Stomach (tissue), 8 donors: ENCODE results near the gene MTCL3.

Experiments
- DNase-seq, 2 donors: peaks; one replicate each; pipeline versions ENCODE4 v3.0.0 to v3.0.0-alpha.2; 2013 to 2019
- H3K27ac ChIP-seq, 5 donors: fragments of 200-600 bp in 4 of 5; sonication (generic) in 4 of 5; one replicate each; pipeline ENCODE4 v1.5.1; 2013 to 2019; ENCODE audit warnings: mild to moderate bottlenecking in 1 of 5, moderate library complexity in 1 of 5
- H3K27me3 ChIP-seq, 3 donors: fragments of 200-600 bp; sonication (generic); one replicate each; pipeline ENCODE4 v1.5.1; 2017 to 2019; ENCODE audit warnings: mixed run types in 1 of 3
- H3K36me3 ChIP-seq, 4 donors: fragments of 200-600 bp; sonication (generic); 1 replicate in 3 of 4; 2 replicates in 1 of 4; pipeline ENCODE4 v1.5.1; 2016 to 2019
- H3K4me1 ChIP-seq, 4 donors: fragments of 200-600 bp; sonication (generic); one replicate each; pipeline ENCODE4 v1.5.1; 2016 to 2019
- H3K4me3 ChIP-seq, 4 donors: fragments of 200-600 bp; sonication (generic) in 3 of 4; one replicate each; pipeline ENCODE4 v1.5.1; 2016 to 2019; ENCODE audit warnings: mild to moderate bottlenecking in 1 of 4
- H3K9me3 ChIP-seq, 4 donors: fragments of 200-600 bp; sonication (generic); one replicate each; pipeline ENCODE4 v1.5.1; 2016 to 2019
- CTCF ChIP-seq, 7 experiments: fragments of 450-650 bp in 4 of 7; fragments of 200-600 bp in 3 of 7; sonication (generic) in 3 of 7; IDR thresholded peaks; one replicate each; pipeline ENCODE4 v1.5.1; 2016 to 2019; ENCODE audit warnings: antibody characterized with exemption in 7 of 7, control low read depth in 2 of 7, mild to moderate bottlenecking in 1 of 7
- EP300 ChIP-seq: sonication (generic); formaldehyde crosslinking; IDR thresholded peaks from one replicate; pipeline ENCODE4 v1.6.1; 2017; ENCODE audit warnings: antibody characterized with exemption
- POLR2A ChIP-seq, 4 donors: fragments of 450-650 bp; IDR thresholded peaks; one replicate each; pipeline ENCODE4 v1.6.1; 2016; ENCODE audit warnings: antibody characterized with exemption in 4 of 4, control low read depth in 2 of 4, mild to moderate bottlenecking in 1 of 4, moderate library complexity in 1 of 4
- POLR2AphosphoS5 ChIP-seq, 3 donors: sonication (generic); formaldehyde crosslinking; IDR thresholded peaks; one replicate each; pipeline ENCODE4 v1.6.1; 2016; ENCODE audit warnings: antibody characterized with exemption in 3 of 3
- WGBS, 5 donors: extraction: QIAGEN DNeasy Blood & Tissue Kit in 3 of 5; methylation state at CpG; one replicate each; pipeline versions ENCODE4 v1.1.5 to v1.1.7; 2013 to 2018; 5-methylcytosine and 5-hydroxymethylcytosine counted together
- intact Hi-C: fragments of 100-400 bp; cut with DNase I; formaldehyde crosslinking; loops from one replicate; pipeline ENCODE4 v1.15.1; 2023; ENCODE audit warnings: low total_unique reads
- donor health status: healthy with polysubstance abuse.
- donor health status: Bipolar disorder and iron deficiency.
- donor health status: healthy.

The MTCL3 gene

DNA sequence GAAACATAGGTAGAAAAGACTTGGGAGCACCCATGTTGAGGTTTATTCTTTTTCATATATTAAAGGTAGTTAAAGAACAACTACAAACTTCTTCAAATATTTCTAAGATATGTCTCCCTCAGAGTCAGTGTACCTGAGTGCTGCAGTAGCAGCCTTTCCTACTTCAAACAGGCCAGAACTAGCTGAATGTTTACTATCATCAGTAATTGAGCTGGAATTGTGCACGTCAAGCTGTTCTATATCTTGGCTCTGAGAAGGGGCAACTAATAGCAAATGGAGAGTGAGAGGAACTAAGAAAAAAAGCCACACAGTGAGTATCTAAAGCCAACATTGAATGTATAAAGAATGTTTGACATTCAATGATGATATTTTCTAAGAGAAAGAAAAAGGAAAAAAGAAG, 21.7 kb downstream of the MTCL3 start:
- no peak for TF ChIP-seq EP300
- TF ChIP-seq POLR2A (IDR thresholded peaks at IDR 0.05), result no peak
- TF ChIP-seq POLR2AphosphoS5 (IDR thresholded peaks at IDR 0.05), result no peak
- TF ChIP-seq CTCF (IDR thresholded peaks at IDR 0.05), result no peak
- H3K9me3 ChIP-seq, result no peaks in the 10 kb centered on the region
- 35 to 70% (median 48%) methylated on average over 1 of the region's 1 CpG for WGBS, 5 donors
- no peaks in the 10 kb centered on the region for H3K36me3 ChIP-seq
- no peaks in the 10 kb centered on the region for H3K4me1 ChIP-seq
- H3K27me3 ChIP-seq, result no peaks in the 10 kb centered on the region
- intact Hi-C loops, result no loop called here
- no peak for DNase-seq
- H3K4me3 ChIP-seq, result no peak overlapping the region
- no peak overlapping the region for H3K27ac ChIP-seq

GRCh38 chr6:127496471-127496870, 22.7 kb downstream of the MTCL3 start:
- no peak for TF ChIP-seq POLR2AphosphoS5 (IDR thresholded peaks at IDR 0.05)
- TF ChIP-seq POLR2A (IDR thresholded peaks at IDR 0.05), result no peak
- TF ChIP-seq CTCF (IDR thresholded peaks at IDR 0.05), result no peak
- no peak for TF ChIP-seq EP300
- no peaks in the 10 kb centered on the region for H3K27me3 ChIP-seq
- no peak overlapping the region for H3K27ac ChIP-seq
- WGBS, 5 donors, result 90 to 94% (median 91%) methylated on average over 1 of the region's 1 CpG
- no peak overlapping the region for H3K4me3 ChIP-seq
- no peak for DNase-seq
- intact Hi-C loops, result no loop called here
- no peaks in the 10 kb centered on the region for H3K36me3 ChIP-seq
- no peaks in the 10 kb centered on the region for H3K9me3 ChIP-seq
- no peaks in the 10 kb centered on the region for H3K4me1 ChIP-seq

DNA sequence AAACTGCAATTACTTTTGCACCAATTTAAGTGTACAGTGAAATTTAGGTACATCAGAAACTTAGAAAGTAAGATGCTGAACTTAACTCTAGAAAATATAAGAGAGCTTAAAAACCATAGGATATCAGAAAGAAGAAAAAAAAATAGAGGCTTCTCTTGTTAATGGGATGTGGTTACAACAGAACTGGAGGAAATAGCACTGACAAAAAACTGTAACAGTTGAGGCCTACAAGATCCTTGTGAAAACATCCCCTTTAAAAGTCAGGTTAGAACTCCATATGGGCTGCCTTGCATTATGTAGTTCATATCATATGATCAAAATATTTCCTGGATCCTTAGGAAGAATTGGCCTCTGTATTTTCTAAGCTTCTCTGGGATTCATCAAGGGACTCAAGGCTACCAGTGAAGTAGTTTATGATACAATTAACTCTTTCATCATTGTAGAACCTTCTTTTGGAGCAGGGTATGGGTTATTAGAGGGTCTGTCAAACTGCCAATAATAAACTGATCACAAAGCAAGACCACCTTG, 24.8 kb downstream of the MTCL3 start:
- Histone ChIP-seq H3K4me1 (no peaks in the 10 kb centered on the region), H3K36me3 (no peaks in the 10 kb centered on the region), H3K27ac (no peak overlapping the region), H3K27me3 (no peaks in the 10 kb centered on the region), H3K9me3 (peaks cover 0 to 8% (median 0%) of the 10 kb centered on the region in 4 donors), H3K4me3 (no peak overlapping the region)
- intact Hi-C loops, result no loop called here
- TF ChIP-seq POLR2A (IDR thresholded peaks at IDR 0.05) (no peak), EP300 (no peak), POLR2AphosphoS5 (IDR thresholded peaks at IDR 0.05) (no peak), CTCF (IDR thresholded peaks at IDR 0.05) (no peak)
- DNase-seq, result no peak

GRCh38 chr6:127489248-127489647, 29.9 kb downstream of the MTCL3 start:
- Histone ChIP-seq H3K4me3 (no peak overlapping the region), H3K4me1 (peaks cover 0 to 7% (median 3%) of the 10 kb centered on the region in 4 donors), H3K27me3 (no peaks in the 10 kb centered on the region), H3K27ac (no peak overlapping the region), H3K36me3 (no peaks in the 10 kb centered on the region), H3K9me3 (peaks cover 0 to 8% (median 0%) of the 10 kb centered on the region in 4 donors)
- DNase-seq, result no peak
- TF ChIP-seq POLR2AphosphoS5 (IDR thresholded peaks at IDR 0.05) (no peak), POLR2A (IDR thresholded peaks at IDR 0.05) (no peak), EP300 (no peak), CTCF (IDR thresholded peaks at IDR 0.05) (no peak)
- 90 to 94% (median 93%) methylated on average over 1 of the region's 1 CpG for WGBS, 5 donors
- intact Hi-C loops, result no loop called here
